Right cardiac atrium (tissue), 5 donors: ENCODE data around the gene FHL2. TPM values are rescaled to one million over a fixed set of nuclear protein-coding genes. Genes with fewer than 3 reads are reported as not detected.

Experiments used
- polyA plus RNA-seq: library from polyadenylated mRNA; stranded (reverse); fragments of 200-250 nt; gene quantifications from one replicate; pipeline ENCODE4 v1.2.3, GENCODE V29; 2013
- total RNA-seq, 4 donors: library from RNA; stranded (reverse); fragmentation: NEBNext Ultra II Directional; extraction: Animal tissue kit (Norgen Biotek cat#: 25700); gene quantifications; one replicate each; pipeline ENCODE4 v1.2.1, GENCODE V29; 2021
- donor health status: healthy with polysubstance abuse.
- donor health status: DM: no; HTN: yes; CAD: no.
- donor health status: DM: no; HTN: no; CAD: no.
- donor health status: DM: no; HTN: yes; CAD: no; lungs with severe emphysema.
- donor health status: DM: yes; HTN: yes; CAD: no.

The FHL2 gene
- total and polyA plus RNA-seq, 5 donors, result 410 to 631 (median 457) TPM

Other genes with a start within 250 kb of the FHL2 start
- gene GPR45, start 157.3 kb downstream of the FHL2 start, total RNA-seq, result not detected
- not detected for gene GPR45, start 157.3 kb downstream of the FHL2 start, polyA plus RNA-seq
- 10 to 100 TPM in 3 of 4 donors, 1 to 10 TPM in 1; 9.9 to 12.5 (median 11.8) TPM for gene TGFBRAP1, start 69.3 kb downstream of the FHL2 start, total RNA-seq
- 3.6 TPM for gene TGFBRAP1, start 69.3 kb downstream of the FHL2 start, polyA plus RNA-seq
- 10 to 100 TPM; 13.2 to 20.3 (median 17.0) TPM for gene C2orf49, start 61.5 kb downstream of the FHL2 start, total RNA-seq
- 15.8 TPM for gene C2orf49, start 61.5 kb downstream of the FHL2 start, polyA plus RNA-seq